NCI-H2107 treated with DMSO at 0.1 percent for 48 hours (cell line): Measurements from ENCODE around the gene LIN37.

ENCODE experiments used
- DNase-seq: peaks from one replicate; lab custom pipeline; 2025; ENCODE audit not compliant: unreplicated experiment; lab: John Stamatoyannopoulos, UW

LIN37 gene, protein sequence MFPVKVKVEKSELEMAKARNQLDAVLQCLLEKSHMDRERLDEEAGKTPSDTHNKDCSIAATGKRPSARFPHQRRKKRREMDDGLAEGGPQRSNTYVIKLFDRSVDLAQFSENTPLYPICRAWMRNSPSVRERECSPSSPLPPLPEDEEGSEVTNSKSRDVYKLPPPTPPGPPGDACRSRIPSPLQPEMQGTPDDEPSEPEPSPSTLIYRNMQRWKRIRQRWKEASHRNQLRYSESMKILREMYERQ

DNA sequence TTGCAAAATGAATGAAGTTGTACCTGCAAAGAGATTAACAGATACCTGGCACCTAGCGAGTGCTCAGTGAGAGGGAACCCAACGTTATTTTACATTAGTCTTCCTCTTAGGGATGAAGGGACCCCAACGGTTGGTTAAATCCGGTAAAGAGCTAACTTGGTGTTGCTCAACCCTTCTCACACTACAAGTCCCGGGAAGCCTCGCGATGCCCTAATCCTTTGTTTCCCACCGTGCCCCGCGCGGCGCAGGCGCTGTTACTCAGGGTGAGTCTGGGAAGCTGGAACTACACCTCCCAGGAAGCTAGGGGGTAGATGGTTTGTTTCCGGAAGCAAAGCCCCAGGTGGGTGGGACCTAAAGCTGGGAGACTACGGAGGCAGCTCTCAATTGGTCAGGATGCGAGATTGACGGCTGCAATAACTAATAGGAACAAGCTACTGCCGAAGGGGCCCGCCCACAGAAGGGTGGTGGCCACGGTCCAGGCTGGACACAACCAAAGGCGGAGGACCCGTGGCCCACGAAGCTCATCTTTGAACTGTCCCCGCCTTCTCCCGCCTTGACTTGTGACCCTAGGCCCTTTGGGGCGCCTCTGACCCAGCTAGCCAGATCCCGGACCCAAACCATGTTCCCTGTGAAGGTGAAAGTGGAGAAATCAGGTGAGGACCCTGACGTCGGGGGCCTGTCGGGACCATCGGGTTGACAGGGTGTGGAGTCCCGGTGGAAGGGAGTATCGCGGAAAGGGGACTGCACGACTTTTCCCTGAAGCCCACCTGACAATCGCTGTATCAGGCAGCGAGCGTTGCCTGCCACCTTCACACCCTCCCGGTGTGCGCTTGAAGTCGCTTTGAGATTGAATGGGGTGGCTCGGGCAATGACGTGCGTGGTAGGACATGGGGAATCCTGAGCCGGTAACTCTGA is at the start of gene LIN37:
Gene LIN37, plus strand, starts transcription at position 471 of the 915 bp plus-strand sequence. Its CDS starts 149 bp downstream, at position 620.
- peak; percentile 98 for DNase-seq

DNA sequence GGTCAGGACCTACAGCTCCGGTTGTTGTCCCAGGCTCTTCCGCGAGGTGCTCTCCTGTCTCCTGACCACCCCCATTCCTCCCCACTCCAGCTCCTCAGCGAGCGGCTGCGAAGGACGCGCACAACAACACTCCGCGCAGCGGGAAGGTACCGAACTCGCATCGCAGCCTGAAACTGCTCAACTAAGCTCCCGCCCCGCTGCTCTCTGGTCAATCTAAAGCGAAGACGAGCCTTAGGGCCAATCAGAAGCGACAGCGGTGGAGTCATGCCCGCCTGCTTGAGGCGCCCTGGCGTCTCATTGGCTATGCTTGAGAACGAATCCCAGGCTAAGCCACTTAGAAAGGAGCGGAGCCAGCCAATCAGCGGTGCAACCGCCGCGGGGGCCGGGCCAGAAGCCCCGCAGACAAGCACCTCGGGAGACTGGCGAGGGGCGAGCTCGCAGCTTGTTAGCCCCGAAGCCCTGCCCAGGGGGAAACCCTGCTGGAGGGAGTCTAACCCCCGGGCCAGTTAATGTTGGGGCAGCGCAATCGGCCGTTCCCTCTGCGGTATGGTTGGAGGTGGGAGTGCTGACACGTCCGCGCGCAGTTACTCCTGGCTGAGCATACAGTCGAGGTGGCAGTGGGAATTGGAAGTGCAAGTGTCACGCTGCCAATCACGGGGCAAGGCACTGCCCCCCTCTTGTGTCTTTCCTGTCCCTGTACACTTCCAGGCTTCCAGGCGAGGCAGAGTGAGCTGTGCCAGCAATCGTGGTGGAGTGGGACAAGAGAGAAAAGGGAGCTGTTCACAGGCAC is 46.0 kb upstream of the LIN37 start:
- peak; percentile 89 for DNase-seq

DNA sequence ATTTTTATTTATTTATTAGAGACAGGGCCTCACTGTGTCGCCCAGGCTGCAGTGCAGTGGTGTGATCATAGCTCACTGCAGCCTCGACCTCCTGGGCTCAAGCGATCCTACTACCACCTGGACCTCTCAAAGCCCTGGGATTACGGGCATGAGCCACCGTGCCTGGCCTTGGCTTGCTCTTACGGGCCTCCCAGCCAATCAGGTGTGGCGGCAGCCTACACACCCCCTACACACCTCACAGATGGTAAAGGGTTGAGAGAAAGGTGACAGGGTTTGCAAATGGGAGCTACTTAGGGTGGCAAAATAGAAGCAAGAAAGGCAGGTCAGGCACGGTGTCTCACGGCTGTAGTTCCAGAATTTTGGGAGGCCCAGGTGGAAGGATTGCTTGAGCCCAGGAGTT is 45.0 kb upstream of the LIN37 start:
- DNase-seq: no peak

- no peak for DNase-seq
Measured at GRCh38 chr19:35704218-35704617, 44.2 kb upstream of the LIN37 start, which contains the start of gene ZBTB32. ZBTB32 (plus strand) TSS chr19:35704558; CDS start chr19:35714627, 10,069 bp downstream.

GRCh38 chr19:35708391-35708790 is 40.0 kb upstream of the LIN37 start:
- no peak for DNase-seq

GRCh38 chr19:35710784-35711723 is 37.3 kb upstream of the LIN37 start:
- DNase-seq: no peak

GRCh38 chr19:35712567-35713505 is 35.5 kb upstream of the LIN37 start:
- no peak for DNase-seq

GRCh38 chr19:35713506-35713850 is 34.9 kb upstream of the LIN37 start:
- no peak for DNase-seq

DNA sequence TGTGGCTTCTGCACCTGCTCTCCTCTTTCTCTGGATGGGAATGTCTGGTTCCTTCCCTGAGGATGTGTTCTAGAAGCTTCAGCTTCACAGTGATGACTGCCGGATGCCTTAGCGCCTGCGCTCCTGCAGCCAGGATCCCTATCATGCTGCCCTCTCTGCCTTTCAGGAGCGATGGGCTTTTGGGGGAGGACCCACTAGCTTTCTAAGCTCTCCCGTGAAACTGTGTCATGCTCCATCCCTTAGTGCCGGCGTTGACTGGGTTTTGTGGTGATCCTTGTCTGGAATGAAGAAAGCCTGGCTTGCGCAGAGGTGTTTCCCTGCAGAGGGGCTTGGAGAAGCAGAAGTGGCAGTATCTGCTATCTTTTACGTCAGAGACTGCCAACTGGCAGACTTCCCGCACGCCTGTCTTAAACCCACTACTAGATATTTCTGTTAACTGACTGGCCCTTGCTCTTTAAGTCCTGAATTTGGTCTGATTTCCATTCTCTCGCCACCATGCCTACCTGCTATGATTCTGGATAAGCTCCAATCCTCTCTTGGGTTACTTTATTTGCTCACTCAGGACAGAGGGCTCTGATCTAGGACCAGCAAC is 34.4 kb upstream of the LIN37 start:
- DNase-seq: no peak

- no peak for DNase-seq
Measured at GRCh38 chr19:35714601-35715354, 33.6 kb upstream of the LIN37 start.

GRCh38 chr19:35715355-35715809 is 33.0 kb upstream of the LIN37 start:
- no peak for DNase-seq

DNA sequence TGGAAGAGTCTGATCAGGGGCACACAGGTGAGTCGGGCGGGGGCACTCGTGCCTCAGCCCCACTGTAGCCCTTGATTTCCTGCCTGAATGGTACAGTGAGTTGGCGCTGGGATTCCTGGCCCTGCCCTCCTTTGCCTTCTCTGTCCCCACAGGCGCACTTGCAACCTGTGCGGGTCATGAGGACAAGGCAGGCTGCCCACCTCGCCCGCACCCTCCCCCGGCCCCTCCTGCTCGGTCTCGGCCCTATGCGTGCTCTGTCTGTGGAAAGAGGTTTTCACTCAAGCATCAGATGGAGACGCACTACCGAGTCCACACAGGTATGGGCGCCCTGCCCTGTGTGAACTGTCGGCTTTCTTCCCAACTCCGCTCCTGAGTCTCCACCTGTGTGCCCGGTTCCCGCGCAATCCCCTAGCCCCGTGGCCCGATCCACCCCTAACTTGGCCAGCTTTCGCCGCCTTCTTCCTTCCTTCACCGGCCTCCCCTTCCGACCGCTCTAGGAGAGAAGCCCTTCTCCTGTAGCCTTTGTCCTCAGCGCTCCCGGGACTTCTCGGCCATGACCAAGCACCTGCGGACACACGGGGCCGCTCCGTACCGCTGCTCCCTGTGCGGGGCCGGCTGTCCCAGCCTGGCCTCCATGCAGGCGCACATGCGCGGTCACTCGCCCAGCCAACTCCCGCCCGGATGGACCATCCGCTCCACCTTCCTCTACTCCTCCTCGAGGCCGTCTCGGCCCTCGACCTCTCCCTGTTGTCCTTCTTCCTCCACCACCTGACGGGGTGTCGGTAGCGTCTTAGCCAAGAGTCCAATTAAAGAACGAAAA is 32.2 kb upstream of the LIN37 start:
- DNase-seq: no peak

DNA sequence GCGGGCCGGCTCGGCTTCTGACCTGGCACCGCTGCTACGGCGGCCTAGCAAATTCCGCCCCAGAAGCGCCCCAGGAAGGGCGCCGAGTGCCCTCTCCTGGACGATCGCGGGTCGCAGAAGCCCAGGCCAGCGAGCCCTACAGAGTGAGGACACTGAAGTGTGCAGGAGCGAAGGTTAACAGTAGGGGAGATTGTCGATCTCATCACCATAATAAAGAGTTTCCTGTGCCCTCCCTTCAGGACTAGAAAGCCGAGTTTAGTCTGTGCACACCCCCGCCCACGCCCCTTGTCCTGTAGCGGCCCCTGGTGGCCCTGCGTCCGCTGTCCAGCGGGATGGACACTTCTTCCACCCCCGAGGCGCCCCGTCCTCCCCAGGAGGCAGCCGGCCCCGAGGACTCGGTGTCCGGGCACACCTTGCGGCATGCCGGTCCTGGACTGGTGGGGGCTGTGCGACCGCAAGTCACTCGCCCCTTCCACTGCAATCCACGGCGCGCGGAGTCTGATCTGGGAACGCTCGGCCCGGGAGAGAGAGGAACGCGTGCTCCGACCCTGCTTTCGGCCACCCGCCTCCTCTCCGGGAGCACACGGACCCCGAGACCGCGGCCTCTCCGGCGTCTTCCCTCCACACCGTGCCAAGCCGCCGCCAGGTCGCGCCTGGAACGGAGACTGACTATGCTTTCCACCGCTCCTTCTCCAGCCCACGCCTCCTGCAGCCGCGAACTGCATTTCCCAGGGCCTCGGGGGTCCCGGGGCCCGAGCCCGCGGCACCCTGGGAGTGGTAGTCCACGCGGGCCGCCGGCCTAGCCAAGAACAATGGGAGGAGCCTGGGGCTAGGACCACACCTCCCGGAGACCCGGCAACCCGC is 31.3 kb upstream of the LIN37 start:
- peak; percentile 83 for DNase-seq

DNA sequence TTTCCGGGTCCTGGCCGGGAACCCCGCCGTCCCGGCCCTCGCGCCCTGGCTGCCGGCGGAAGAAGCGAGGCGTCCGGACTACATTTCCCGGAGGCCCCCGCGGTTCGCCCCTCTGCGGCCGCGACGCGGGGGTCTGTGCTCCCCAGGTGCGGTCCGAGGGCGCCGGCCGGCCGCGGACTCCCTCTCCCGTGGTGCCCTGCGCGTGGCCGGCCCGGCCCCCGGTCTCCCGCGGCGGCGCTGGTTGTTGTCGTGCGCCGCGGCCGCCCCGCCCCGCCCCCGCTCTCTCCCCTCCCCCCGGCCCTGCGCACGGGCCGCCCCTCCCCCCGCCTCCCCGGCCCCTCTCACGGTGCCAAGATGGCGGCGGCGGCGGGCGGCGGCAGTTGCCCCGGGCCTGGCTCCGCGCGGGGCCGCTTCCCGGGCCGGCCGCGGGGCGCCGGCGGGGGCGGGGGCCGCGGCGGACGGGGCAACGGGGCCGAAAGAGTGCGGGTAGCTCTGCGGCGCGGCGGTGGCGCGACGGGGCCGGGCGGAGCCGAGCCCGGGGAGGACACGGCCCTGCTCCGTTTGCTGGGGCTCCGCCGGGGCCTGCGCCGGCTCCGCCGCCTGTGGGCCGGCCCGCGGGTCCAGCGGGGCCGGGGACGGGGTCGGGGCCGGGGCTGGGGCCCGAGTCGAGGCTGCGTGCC is 30.6 kb upstream of the LIN37 start, which contains the start of gene KMT2B:
Gene KMT2B, plus strand, starts transcription at position 339 of the 680 bp plus-strand sequence. Its CDS starts 16 bp downstream, at position 355.
- no peak for DNase-seq

DNA sequence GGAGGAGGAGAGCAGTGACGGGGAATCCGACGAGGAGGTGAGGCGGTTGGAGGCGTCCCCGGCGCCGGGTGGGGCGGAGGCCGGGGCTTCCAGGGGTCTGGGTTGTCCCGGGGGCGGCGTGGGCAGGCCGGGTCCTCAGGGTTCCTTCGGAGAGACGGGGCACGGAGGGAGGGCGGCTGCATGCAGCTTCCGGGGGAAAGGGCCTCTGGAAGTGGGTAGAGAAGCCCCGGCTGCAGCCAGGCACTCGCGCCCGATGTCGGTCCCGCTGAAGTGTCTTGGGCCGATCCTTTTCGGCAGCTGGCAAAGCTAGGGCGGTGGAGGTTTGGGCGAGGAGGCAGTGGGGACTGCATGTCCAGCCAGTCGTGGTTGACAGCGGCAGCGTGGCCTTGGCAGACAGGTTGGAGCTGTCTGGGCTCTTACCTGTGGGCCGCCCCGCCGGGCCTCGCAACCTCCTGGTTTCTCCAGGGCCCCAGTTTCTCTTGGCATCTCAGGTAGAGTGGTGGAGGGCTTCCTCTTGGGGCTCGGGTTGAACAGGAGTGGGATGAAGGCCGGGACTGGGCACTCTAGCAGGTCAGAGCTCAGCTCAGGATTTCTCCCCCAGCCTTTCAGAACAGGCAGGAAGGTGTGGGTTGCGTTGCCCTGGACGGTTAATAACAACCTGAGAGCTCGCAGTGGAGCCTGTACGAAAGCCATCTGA is 29.9 kb upstream of the LIN37 start:
- no peak for DNase-seq
